Osteoblast (primary cell): ENCODE results near the gene BRAF. TPM values are rescaled to one million over a fixed set of nuclear protein-coding genes. Genes with fewer than 3 reads are reported as not detected.
"Not testable (repeated sequence)": the region's sequence is repeated elsewhere in the genome, so short reads cannot be mapped to it uniquely, and the experiment has no call there.

Experiments used
- DNase-seq: peaks from one replicate; pipeline ENCODE4 v3.0.0; 2011; ENCODE audit warnings: low spot score, mixed read lengths; ENCODE audit not compliant: insufficient read length; ENCODE audit errors: missing footprints
- H2AFZ ChIP-seq: 2 replicates; pipeline ENCODE4 v1.6.0; 2011; ENCODE audit warnings: mild to moderate bottlenecking, low read length
- H3K27ac ChIP-seq: 2 replicates; pipeline ENCODE4 v1.5.1; 2011; ENCODE audit warnings: mild to moderate bottlenecking, low read depth, low read length, moderate library complexity
- H3K27me3 ChIP-seq: 2 replicates; pipeline ENCODE4 v1.6.0; 2012; ENCODE audit warnings: mild to moderate bottlenecking, control low read depth, inconsistent platforms, low read length, moderate library complexity; ENCODE audit not compliant: insufficient read depth
- H3K36me3 ChIP-seq: 2 replicates; pipeline ENCODE4 v1.5.1; 2011; ENCODE audit warnings: mild to moderate bottlenecking, low read length, control low read depth, moderate library complexity; ENCODE audit not compliant: insufficient read depth
- H3K4me1 ChIP-seq: 2 replicates; pipeline ENCODE4 v1.5.1; 2011; ENCODE audit warnings: mild to moderate bottlenecking, low read length, control low read depth, moderate library complexity; ENCODE audit not compliant: insufficient read depth
- H3K4me2 ChIP-seq: 2 replicates; pipeline ENCODE4 v1.6.0; 2011; ENCODE audit warnings: mild to moderate bottlenecking, low read length; ENCODE audit not compliant: insufficient read depth
- H3K4me3 ChIP-seq: fragments of 200-600 bp; sonication (generic); 3 replicates; pipeline ENCODE4 v1.5.1; 2012; ENCODE audit warnings: mild to moderate bottlenecking, low read length, inconsistent platforms; ENCODE audit not compliant: insufficient read depth
- H3K79me2 ChIP-seq: 2 replicates; pipeline ENCODE4 v1.6.0; 2012; ENCODE audit warnings: mild to moderate bottlenecking, low read length, control low read depth, inconsistent platforms; ENCODE audit not compliant: insufficient read depth
- H3K9me3 ChIP-seq: 2 replicates; pipeline ENCODE4 v1.5.1; 2011; ENCODE audit warnings: low read depth, low read length, control low read depth
- H4K20me1 ChIP-seq: 2 replicates; pipeline ENCODE4 v1.6.0; 2012; ENCODE audit warnings: mild to moderate bottlenecking, low read length, control low read depth; ENCODE audit not compliant: insufficient read depth
- total RNA-seq: library from RNA; depleted of rRNA; stranded (reverse); fragments of >200 nt; gene quantifications from 2 replicates; pipeline ENCODE4 v1.2.3, GENCODE V29; 2012
- TF ChIP-seq, protein P1 (sequence below): IDR thresholded peaks from 2 replicates; pipeline ENCODE4 v1.5.1; 2011; ENCODE audit warnings: mild to moderate bottlenecking, low read depth, low read length, moderate library complexity; ENCODE audit errors: extremely low read depth

The BRAF gene
- total RNA-seq, 1 donor = 30.0 TPM

DNA sequence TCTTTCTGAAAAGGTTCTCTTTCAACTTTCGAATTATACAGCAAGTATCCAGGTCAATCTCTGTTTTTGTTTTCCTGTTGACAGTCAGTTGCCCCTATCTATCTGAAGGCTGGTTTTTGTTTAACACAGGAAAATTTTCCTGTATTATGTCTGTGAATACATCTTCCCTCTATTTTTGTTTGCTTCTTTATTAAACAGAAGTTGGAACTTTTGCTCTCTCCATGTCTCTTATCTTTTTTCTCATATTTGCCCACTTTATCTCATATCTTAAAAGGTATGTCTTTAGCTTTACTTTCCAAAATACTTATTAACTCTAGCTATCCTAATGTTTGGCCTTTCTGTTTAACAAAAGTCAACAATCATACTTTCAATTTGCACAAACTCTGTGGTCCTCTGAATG is 95.0 kb downstream of the BRAF start:
- no peak overlapping the region for H3K4me3 ChIP-seq
- no peaks in the 10 kb centered on the region for H3K27me3 ChIP-seq
- no peak overlapping the region for H2AFZ ChIP-seq
- H3K36me3 ChIP-seq = peaks cover 3% of the 10 kb centered on the region
- TF ChIP-seq, protein P1, sequence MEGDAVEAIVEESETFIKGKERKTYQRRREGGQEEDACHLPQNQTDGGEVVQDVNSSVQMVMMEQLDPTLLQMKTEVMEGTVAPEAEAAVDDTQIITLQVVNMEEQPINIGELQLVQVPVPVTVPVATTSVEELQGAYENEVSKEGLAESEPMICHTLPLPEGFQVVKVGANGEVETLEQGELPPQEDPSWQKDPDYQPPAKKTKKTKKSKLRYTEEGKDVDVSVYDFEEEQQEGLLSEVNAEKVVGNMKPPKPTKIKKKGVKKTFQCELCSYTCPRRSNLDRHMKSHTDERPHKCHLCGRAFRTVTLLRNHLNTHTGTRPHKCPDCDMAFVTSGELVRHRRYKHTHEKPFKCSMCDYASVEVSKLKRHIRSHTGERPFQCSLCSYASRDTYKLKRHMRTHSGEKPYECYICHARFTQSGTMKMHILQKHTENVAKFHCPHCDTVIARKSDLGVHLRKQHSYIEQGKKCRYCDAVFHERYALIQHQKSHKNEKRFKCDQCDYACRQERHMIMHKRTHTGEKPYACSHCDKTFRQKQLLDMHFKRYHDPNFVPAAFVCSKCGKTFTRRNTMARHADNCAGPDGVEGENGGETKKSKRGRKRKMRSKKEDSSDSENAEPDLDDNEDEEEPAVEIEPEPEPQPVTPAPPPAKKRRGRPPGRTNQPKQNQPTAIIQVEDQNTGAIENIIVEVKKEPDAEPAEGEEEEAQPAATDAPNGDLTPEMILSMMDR = no peak
- no peak overlapping the region for H3K27ac ChIP-seq
- no peaks in the 10 kb centered on the region for H3K4me1 ChIP-seq
- no peak for DNase-seq
- no peak overlapping the region for H3K4me2 ChIP-seq
- H4K20me1 ChIP-seq = no peaks in the 10 kb centered on the region
- no peaks in the 10 kb centered on the region for H3K9me3 ChIP-seq
- H3K79me2 ChIP-seq = no peaks in the 10 kb centered on the region

DNA sequence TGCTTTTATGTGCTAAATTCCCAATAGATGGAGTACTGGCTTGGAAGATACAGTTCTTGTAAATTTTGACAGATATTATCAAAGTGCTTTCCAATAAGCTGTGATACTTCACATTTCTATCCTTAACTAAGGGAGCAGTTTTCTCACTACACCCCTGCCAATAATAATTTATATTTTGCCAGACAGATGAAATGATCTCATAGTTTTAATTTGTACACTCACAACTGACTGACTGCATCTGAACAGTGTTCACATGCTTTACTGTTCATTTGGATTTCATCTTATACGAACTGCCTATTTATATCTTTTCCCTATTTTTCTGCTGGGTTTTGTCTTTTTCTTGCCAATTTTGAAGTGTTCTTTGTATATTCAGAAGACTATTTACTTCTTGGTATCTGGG is 96.0 kb downstream of the BRAF start:
- Histone ChIP-seq H3K4me3 (no peak overlapping the region), H3K79me2 (no peaks in the 10 kb centered on the region), H3K27ac (no peak overlapping the region), H3K36me3 (peaks cover 3% of the 10 kb centered on the region), H3K4me2 (no peak overlapping the region), H3K27me3 (no peaks in the 10 kb centered on the region), H2AFZ (no peak overlapping the region), H4K20me1 (no peaks in the 10 kb centered on the region), H3K9me3 (no peaks in the 10 kb centered on the region), H3K4me1 (no peaks in the 10 kb centered on the region)
- TF ChIP-seq, protein P1 = no peak
- no peak for DNase-seq

DNA sequence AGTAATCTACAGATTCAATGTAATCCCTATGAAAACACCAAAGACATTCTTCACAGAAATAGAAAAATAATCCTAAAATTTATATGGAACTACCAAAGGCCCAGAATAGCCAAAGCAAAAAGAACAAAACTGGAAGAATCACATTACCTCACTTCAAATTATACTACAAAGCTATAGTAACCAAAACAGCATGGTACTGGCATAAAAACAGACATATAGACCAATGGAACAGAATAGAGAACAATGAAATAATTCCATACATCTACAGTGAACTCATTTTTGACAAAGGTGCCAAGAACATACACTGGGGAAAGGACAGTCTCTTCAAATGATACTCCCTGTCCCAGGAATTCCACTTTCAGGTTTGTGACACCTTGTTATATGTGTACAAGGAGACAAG is 107.3 kb downstream of the BRAF start:
- not testable (repeated sequence) for H4K20me1 ChIP-seq, DNase-seq, H3K9me3 ChIP-seq, H3K4me1 ChIP-seq, H3K4me3 ChIP-seq, H2AFZ ChIP-seq, H3K4me2 ChIP-seq, H3K36me3 ChIP-seq, H3K27ac ChIP-seq, H3K27me3 ChIP-seq, H3K79me2 ChIP-seq

DNA sequence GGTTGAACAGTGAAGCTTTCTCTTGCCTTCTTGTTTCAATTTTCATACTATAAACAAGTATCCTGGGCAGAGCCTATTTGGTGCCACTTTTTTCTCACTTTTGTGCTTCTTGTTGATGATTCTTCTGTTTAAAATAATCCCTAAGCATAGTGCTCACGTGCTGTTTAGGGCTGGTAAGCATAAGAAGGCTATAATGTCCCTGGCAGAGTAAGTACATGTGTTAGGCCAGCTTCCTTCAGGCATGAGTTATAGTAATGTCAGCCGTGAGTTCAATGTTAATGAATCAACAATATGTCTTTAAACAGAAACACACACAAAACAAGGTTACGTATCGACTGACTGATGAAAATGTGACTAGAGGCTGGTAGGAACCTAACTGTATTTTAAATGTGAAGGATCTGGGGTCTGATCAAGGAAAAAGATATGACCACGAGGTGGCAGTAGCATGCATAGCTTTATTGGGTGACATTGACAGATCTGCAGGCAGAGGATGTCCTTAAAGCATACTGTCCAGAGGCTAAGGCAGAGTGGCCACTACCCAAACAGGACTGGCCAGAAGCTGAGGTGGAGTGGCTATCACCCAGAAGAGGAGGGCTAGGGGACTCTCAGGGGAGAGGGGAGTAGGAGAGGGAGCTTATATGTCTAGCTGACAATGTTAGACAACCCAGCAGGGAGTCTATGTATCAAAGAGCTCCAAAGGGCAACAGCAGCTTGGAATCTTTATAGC is 113.7 kb downstream of the BRAF start:
- Histone ChIP-seq H3K4me3 (no peak overlapping the region), H3K79me2 (peaks cover 13% of the 10 kb centered on the region), H3K36me3 (no peaks in the 10 kb centered on the region), H3K27me3 (no peaks in the 10 kb centered on the region), H2AFZ (no peak overlapping the region), H3K27ac (no peak overlapping the region), H3K9me3 (no peaks in the 10 kb centered on the region), H3K4me2 (no peak overlapping the region), H4K20me1 (peaks cover 19% of the 10 kb centered on the region), H3K4me1 (no peaks in the 10 kb centered on the region)
- TF ChIP-seq, protein P1 = peak; percentile 72
- peak; percentile 42 for DNase-seq
